GM12878 (cell line): ENCODE results near the gene AMBRA1. TPM values are rescaled to one million over a fixed set of nuclear protein-coding genes. Genes with fewer than 3 reads are reported as not detected.

Experiments
- ATAC-seq: fragments of 200-7000 bp; cut with Tn5 transposase; 3 replicates; pipeline ENCODE4 v1.9.1; 2020; ENCODE audit warnings: mild to moderate bottlenecking, moderate library complexity
- BruUV-seq: library from RNA; stranded (reverse); fragments of 400-500 nt; replicated peaks from 2 replicates; lab custom pipeline; 2021; lab: Mats Ljungman, UMichigan
- CTCF ChIA-PET: fragments of 300-600 bp; sonication (Branson Sonifier 250); formaldehyde crosslinking; extraction: SDS; loops from one replicate; lab custom pipeline; 2021; ENCODE audit warnings: inconsistent platforms; lab: Yijun Ruan, JAX
- POLR2A ChIA-PET: fragments of 350-600 bp; formaldehyde crosslinking; extraction: SDS; loops from one replicate; lab custom pipeline; 2021; ENCODE audit warnings: inconsistent platforms; lab: Charles Lee
- RAD21 ChIA-PET: fragments of 300-600 bp; sonication (Branson Sonifier 250); formaldehyde crosslinking; loops from one replicate; lab custom pipeline; 2023; ENCODE audit warnings: antibody characterized with exemption; ENCODE audit not compliant: unreplicated experiment; lab: Charles Lee
- SMC1A ChIA-PET: fragments of 300-600 bp; sonication (Branson Sonifier 250); formaldehyde crosslinking; loops from one replicate; lab custom pipeline; 2023; ENCODE audit not compliant: unreplicated experiment, uncharacterized antibody; lab: Charles Lee
- DNase-seq: peaks from one replicate; pipeline ENCODE4 v3.0.0-alpha.2; 2011; ENCODE audit warnings: low read depth, low spot score
- FAIRE-seq: peaks from 3 replicates; lab custom pipeline; 2011; peaks lifted over from hg19 to GRCh38; lab: Jason Lieb, UNC
- H2AFZ ChIP-seq: 2 replicates; pipeline ENCODE4 v1.6.0; 2011; ENCODE audit warnings: low read depth, low read length, control low read depth; ENCODE audit not compliant: control insufficient read depth
- H3K27ac ChIP-seq: 2 replicates; pipeline ENCODE4 v1.5.1; 2011; ENCODE audit warnings: control low read depth; ENCODE audit not compliant: control insufficient read depth, insufficient read depth
- H3K27me3 ChIP-seq, 2 experiments: replicated peaks in 1 of 2; 2 replicates each; pipeline versions ENCODE4 v1.6.0 to v1.6.1; 2011; ENCODE audit warnings: low read length in 1 of 2; ENCODE audit not compliant: control insufficient read depth in 2 of 2, insufficient read depth in 2 of 2
- H3K36me3 ChIP-seq, 2 experiments: 2 replicates each; pipeline ENCODE4 v1.5.1; 2011; ENCODE audit warnings: low read length in 1 of 2; ENCODE audit not compliant: control insufficient read depth in 2 of 2, insufficient read depth in 2 of 2
- H3K4me1 ChIP-seq: 2 replicates; pipeline ENCODE4 v1.6.1; 2011; ENCODE audit warnings: mild to moderate bottlenecking, low read length, moderate library complexity, mixed read lengths; ENCODE audit not compliant: control insufficient read depth, insufficient read depth
- H3K4me2 ChIP-seq: 2 replicates; pipeline ENCODE4 v1.6.0; 2011; ENCODE audit warnings: control low read depth; ENCODE audit not compliant: control insufficient read depth, insufficient read depth
- H3K4me3 ChIP-seq: fragments of 200-600 bp; sonication (generic); 2 replicates; pipeline ENCODE4 v1.5.1; 2016
- H3K79me2 ChIP-seq: 2 replicates; pipeline ENCODE4 v1.6.0; 2011; ENCODE audit warnings: low read length; ENCODE audit not compliant: control insufficient read depth, insufficient read depth
- H3K9ac ChIP-seq: 2 replicates; pipeline ENCODE4 v1.8.0; 2011; ENCODE audit warnings: low read length, control low read depth, mixed read lengths; ENCODE audit not compliant: control insufficient read depth, insufficient read depth
- H3K9me3 ChIP-seq: replicated peaks from 3 replicates; pipeline ENCODE4 v1.5.1; 2011; ENCODE audit warnings: mild to moderate bottlenecking, low read length; ENCODE audit not compliant: control insufficient read depth, insufficient read depth
- H4K20me1 ChIP-seq: 2 replicates; pipeline ENCODE4 v1.6.0; 2011; ENCODE audit not compliant: control insufficient read depth, insufficient read depth
- EGR1 ChIP-seq, 2 experiments: IDR thresholded peaks; 1 replicate in 1 of 2; 2 replicates in 1 of 2; pipeline ENCODE4 v1.6.1; 2011 to 2012; ENCODE audit warnings: low read depth in 2 of 2, low read length in 2 of 2, borderline replicate concordance in 1 of 2, mild to moderate bottlenecking in 1 of 2, moderate library complexity in 1 of 2
- HDAC2 ChIP-seq: fragments of 200-600 bp; sonication (generic); IDR thresholded peaks from 2 replicates; pipeline ENCODE4 v1.6.1; 2017
- IKZF1 ChIP-seq: fragments of 450-650 bp; conservative IDR thresholded peaks from 2 replicates; pipeline ENCODE4 v1.6.1; 2017; ENCODE audit warnings: antibody characterized with exemption, mild to moderate bottlenecking
- LARP7 ChIP-seq: fragments of 450-650 bp; IDR thresholded peaks from 2 replicates; pipeline ENCODE4 v1.6.1; 2017; ENCODE audit warnings: mild to moderate bottlenecking
- NBN ChIP-seq: fragments of 450-650 bp; IDR thresholded peaks from 2 replicates; pipeline ENCODE4 v1.6.1; 2016
- NFIC ChIP-seq: IDR thresholded peaks from 2 replicates; pipeline ENCODE4 v1.6.1; 2012; ENCODE audit warnings: low read depth, mild to moderate bottlenecking, inconsistent platforms, low read length, moderate library complexity
- POLR2A ChIP-seq: IDR thresholded peaks from 2 replicates; pipeline ENCODE4 v1.6.1; 2011; ENCODE audit warnings: low read depth, mild to moderate bottlenecking, low read length
- ZZZ3 ChIP-seq: IDR thresholded peaks from 2 replicates; pipeline ENCODE4 v1.6.1; 2011; ENCODE audit warnings: low read depth; ENCODE audit not compliant: control insufficient read depth, insufficient read length
- WGBS: methylation state at CpG from one replicate; pipeline ENCODE4 v1.1.6; 2016; ENCODE audit warnings: low lambda C conversion rate; ENCODE audit not compliant: insufficient replicate concordance, insufficient coverage; ENCODE audit errors: missing lambda C conversion rate; 5-methylcytosine and 5-hydroxymethylcytosine counted together
- in situ Hi-C: fragments of 300-500 bp; cut with MboI; formaldehyde crosslinking; loops from 9 replicates; pipeline ENCODE4 v1.14.3; 2018; ENCODE audit warnings: mixed read lengths
- intact Hi-C: fragments of 100-400 bp; cut with micrococcal nuclease; formaldehyde crosslinking; loops from one replicate; pipeline ENCODE4 v1.14.2; 2022; ENCODE audit not compliant: unreplicated experiment
- polyA plus RNA-seq, 11 experiments: library from polyadenylated mRNA; depleted of rRNA in 4 of 11; unstranded in 6 of 11; stranded (reverse) in 5 of 11; fragments of >200 nt; fragmentation: Nextera tagmentation in 4 of 11; fragmentation: Illumina TruSeq in 1 of 11; extraction: Ambion mirVana in 4 of 11; extraction: Trizol in 1 of 11; gene quantifications; 1 replicate in 1 of 11; 2 replicates in 10 of 11; pipeline versions ENCODE4 v1.2.1 to v1.2.3, GENCODE V29; 2011 to 2016; ENCODE audit warnings: inconsistent platforms in 2 of 11, missing spikeins in 2 of 11, low read depth in 1 of 11
- total RNA-seq, 4 experiments: library from RNA; depleted of rRNA in 3 of 4; stranded (reverse); fragments of >200 nt in 3 of 4; fragmentation: Illumina TruSeq in 1 of 4; extraction: Trizol in 1 of 4; gene quantifications; 2 replicates each; pipeline versions ENCODE4 v1.2.1 to v1.2.3, GENCODE V29; 2013 to 2021
- TF ChIP-seq, protein P1 (sequence below): IDR thresholded peaks from 2 replicates; pipeline ENCODE4 v1.6.1; 2012; ENCODE audit warnings: improper control_type of control experiment, low read depth, low read length; ENCODE audit not compliant: insufficient replicate concordance
- TF ChIP-seq, protein P2 (sequence below): fragments of 450-650 bp; IDR thresholded peaks from 2 replicates; pipeline ENCODE4 v1.6.1; 2016; ENCODE audit warnings: mild to moderate bottlenecking

The AMBRA1 gene
- total and polyA plus RNA-seq, 10 of the 15 experiments (the other 5 are each of a cell fraction or from before 2014, with no cell fraction given) = 0.57 to 34.3 (median 13.7) TPM

DNA sequence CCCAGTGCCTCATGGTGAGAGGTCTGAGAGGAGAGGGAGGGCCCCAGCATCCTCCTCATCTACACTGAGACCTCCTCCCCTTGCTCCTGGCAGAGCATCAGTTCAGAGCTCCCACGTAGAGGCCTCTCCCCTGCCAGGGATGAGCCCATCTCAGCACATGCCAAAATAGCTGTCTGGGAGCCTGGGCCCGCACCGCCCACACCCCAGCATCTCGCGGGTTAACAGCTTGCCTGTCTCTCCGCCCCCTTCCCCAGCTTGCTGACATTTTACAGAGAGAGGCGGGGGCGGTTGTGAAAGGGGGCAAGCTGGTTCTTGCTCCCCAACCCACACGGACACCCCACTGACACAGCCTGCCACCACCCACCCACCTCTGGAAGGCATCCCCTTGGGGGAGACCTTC is 240.1 kb downstream of the AMBRA1 start (continued):
- TF ChIP-seq, protein P1, sequence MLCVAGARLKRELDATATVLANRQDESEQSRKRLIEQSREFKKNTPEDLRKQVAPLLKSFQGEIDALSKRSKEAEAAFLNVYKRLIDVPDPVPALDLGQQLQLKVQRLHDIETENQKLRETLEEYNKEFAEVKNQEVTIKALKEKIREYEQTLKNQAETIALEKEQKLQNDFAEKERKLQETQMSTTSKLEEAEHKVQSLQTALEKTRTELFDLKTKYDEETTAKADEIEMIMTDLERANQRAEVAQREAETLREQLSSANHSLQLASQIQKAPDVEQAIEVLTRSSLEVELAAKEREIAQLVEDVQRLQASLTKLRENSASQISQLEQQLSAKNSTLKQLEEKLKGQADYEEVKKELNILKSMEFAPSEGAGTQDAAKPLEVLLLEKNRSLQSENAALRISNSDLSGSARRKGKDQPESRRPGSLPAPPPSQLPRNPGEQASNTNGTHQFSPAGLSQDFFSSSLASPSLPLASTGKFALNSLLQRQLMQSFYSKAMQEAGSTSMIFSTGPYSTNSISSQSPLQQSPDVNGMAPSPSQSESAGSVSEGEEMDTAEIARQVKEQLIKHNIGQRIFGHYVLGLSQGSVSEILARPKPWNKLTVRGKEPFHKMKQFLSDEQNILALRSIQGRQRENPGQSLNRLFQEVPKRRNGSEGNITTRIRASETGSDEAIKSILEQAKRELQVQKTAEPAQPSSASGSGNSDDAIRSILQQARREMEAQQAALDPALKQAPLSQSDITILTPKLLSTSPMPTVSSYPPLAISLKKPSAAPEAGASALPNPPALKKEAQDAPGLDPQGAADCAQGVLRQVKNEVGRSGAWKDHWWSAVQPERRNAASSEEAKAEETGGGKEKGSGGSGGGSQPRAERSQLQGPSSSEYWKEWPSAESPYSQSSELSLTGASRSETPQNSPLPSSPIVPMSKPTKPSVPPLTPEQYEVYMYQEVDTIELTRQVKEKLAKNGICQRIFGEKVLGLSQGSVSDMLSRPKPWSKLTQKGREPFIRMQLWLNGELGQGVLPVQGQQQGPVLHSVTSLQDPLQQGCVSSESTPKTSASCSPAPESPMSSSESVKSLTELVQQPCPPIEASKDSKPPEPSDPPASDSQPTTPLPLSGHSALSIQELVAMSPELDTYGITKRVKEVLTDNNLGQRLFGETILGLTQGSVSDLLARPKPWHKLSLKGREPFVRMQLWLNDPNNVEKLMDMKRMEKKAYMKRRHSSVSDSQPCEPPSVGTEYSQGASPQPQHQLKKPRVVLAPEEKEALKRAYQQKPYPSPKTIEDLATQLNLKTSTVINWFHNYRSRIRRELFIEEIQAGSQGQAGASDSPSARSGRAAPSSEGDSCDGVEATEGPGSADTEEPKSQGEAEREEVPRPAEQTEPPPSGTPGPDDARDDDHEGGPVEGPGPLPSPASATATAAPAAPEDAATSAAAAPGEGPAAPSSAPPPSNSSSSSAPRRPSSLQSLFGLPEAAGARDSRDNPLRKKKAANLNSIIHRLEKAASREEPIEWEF = no peak

DNA sequence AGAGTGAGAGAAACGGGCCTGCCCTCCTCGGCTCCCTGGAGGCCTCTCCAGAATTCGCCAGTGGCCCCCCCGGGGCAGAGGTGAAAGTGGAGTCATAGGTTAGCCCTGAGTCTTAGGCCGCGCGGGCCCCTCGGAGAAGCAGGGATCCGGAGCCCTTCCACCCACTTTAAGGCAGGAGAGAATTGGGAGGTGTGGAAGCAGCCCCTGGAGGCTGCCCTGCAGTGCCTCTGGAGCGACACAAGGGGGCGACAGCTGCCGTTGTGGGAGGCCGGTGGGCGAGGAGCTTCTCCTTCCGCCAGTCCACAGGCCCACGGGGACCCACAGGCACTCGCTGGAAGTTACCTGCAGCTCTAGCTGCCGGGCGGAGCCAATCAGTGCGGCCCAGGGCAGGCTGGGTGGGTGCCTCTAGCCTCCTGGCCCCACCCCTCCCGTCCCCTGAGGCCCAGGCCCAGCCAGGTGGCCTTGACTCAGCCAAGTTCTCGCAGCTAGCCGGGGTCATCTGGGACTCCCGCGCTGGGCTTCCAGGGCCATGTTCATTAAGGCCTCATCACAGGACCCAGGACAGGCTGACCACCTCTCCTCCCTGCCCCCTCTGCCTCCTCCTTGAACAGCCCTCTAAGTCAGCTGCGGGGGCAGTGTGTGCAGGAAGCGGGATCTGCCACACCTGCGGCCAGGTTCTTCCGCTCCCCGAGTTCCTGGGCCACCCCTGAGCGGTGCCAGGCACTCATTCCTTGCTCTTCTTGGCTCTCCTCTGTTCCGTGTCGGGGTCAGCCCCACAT is 241.6 kb downstream of the AMBRA1 start:
- no peak overlapping the region for H3K4me3 ChIP-seq
- H3K79me2 ChIP-seq = peaks cover 60% of the 10 kb centered on the region
- WGBS = 71% methylated on average over 25 of the region's 33 CpGs
- in situ Hi-C loops (no loop called here), intact Hi-C loops (no loop called here)
- FAIRE-seq (no peak), DNase-seq (no peak), ATAC-seq (peak; percentile 29)
- peak overlapping the region; percentile 60; the same call in 1 of the 2 replicates for H3K4me2 ChIP-seq
- ChIA-PET POLR2A (interaction anchor here (1.2 to 2.9 kb wide), 2 partner anchors 9 to 15 kb away, joined by 3 to 21 read pairs; no protein-coding TSS in a partner anchor), CTCF (interaction anchor here (0.6 to 19.9 kb wide), 23 partner anchors 10 to 266 kb away, joined by 3 to 423 read pairs (median 4); partner anchors contain the start of genes ATG13 and CHRM4), SMC1A (interaction anchor here (0.6 to 5.3 kb wide), 10 partner anchors 8 to 273 kb away, joined by 3 to 70 read pairs (median 4); no protein-coding TSS in a partner anchor), RAD21 (interaction anchor here (0.7 to 4.3 kb wide), 16 partner anchors 9 to 387 kb away, joined by 3 to 24 read pairs (median 3); no protein-coding TSS in a partner anchor)
- H4K20me1 ChIP-seq = no peaks in the 10 kb centered on the region
- H3K9ac ChIP-seq = 0 out of 2 replicates have a peak overlapping the region, but pooled peaks have one; percentile 4
- no peaks in the 10 kb centered on the region for H3K9me3 ChIP-seq
- no peaks in the 10 kb centered on the region for H3K27me3 ChIP-seq
- H2AFZ ChIP-seq = no peak overlapping the region
- peaks cover 0 to 3% of the 10 kb centered on the region in 2 experiments; a peak in 3 of 4 replicates for H3K36me3 ChIP-seq
- no TSS peak for BruUV-seq
- H3K27ac ChIP-seq = no peak overlapping the region
- peaks cover 30% of the 10 kb centered on the region for H3K4me1 ChIP-seq
- TF ChIP-seq HDAC2 = no peak
- TF ChIP-seq, protein P2, sequence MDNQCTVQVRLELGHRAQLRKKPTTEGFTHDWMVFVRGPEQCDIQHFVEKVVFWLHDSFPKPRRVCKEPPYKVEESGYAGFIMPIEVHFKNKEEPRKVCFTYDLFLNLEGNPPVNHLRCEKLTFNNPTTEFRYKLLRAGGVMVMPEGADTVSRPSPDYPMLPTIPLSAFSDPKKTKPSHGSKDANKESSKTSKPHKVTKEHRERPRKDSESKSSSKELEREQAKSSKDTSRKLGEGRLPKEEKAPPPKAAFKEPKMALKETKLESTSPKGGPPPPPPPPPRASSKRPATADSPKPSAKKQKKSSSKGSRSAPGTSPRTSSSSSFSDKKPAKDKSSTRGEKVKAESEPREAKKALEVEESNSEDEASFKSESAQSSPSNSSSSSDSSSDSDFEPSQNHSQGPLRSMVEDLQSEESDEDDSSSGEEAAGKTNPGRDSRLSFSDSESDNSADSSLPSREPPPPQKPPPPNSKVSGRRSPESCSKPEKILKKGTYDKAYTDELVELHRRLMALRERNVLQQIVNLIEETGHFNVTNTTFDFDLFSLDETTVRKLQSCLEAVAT = 0 out of 2 replicates have a peak, but pooled peaks have one; percentile 68
- no peak for TF ChIP-seq NFIC
- 0 out of 3 replicates have a peak, but pooled peaks of 1 of the 2 experiments have one; percentile 17 for TF ChIP-seq EGR1 (IDR thresholded peaks at IDR 0.05; ENCODE audit: borderline replicate concordance in 1 of 2, low read depth in 2 of 2, low read length in 2 of 2)
- TF ChIP-seq POLR2A = no peak
- 0 out of 2 replicates have a peak, but pooled peaks have one; percentile 4 for TF ChIP-seq LARP7
- TF ChIP-seq NBN = peak; percentile 44; the same call in 1 of the 2 replicates
- TF ChIP-seq IKZF1 = peak; percentile 61
- TF ChIP-seq ZZZ3 = no peak
